ENCODE data around the gene FCRLA.

Gene FCRLA

DNA sequence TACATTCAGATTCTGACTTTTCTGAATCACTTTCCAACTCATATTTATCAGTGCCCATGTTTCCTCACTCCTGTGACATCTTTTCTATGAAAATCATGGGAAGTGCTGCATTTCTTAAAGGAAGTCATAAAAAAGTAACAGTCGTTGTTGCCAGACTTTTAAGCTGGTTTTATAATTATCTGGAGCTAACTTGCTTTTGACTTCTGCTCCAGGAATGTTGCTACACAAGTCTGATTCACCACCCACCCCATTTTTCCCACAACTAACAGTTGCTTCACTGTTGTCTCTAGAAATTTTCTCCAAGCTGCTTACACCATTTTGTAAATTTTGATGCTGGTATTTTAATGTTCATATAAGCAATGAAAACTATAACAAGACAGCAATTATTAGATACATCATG, 26.5 kb downstream of the FCRLA start:
- DNase-seq = no peak

- DNase-seq = no peak
These were observed 28.8 kb downstream of the FCRLA start for GRCh38 chr1:161735837-161736236.

GRCh38 chr1:161736335-161736969, 29.4 kb downstream of the FCRLA start:
- no peak for DNase-seq

GRCh38 chr1:161737625-161738024, 30.6 kb downstream of the FCRLA start:
- no peak for DNase-seq

GRCh38 chr1:161738627-161739287, 31.7 kb downstream of the FCRLA start:
- no peak for DNase-seq

DNA sequence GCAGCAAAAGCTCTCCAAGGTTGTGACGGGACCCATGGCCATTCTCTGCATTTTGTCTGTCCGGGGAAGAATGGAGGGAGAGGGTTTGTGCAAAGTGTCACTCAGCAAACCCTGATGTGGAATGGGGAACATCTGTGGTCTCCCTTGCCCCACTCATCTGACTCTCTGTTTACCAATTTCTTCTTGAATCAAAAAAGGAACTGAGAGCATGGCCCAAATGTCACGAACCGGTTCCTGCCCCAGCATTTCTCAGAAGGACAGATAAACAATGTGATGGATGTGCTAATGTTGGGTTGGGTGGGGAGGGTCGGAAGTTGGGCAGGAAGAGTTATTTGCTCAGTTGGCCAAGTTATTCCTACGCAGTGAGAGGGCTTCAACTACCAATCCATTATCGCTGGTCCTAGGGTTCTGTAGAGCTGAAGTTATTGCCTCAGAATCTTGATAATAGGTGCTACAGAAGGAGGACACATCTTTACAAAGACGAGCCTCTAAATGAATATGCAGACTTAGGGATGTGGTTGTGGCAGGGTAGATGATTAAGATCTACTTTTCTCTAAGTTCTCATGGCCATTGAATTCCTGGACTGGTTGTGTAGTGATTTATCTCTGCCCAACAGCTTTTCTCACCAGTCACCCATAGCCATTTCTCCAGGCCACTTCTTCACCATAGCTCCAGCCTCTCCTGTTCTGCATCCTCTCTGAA, 33.0 kb downstream of the FCRLA start:
- DNase-seq = no peak

DNA sequence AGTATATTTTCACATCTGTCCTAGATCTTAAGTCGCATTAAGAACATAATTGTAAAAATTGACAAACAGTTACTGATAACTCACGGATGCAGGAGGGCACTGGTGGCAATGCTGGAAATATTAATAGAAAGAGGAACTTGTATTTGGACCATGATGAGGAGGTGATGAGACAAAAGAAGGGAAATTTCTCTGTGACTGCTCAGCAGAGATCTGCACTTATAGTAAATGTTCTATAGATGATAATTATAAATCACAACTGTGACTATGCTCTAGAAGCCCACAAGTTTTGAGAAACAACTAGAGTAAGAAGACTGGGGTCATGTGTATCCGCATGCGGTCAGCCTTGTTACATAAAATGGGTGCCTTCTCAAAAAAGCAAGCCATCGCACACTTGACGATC, 33.9 kb downstream of the FCRLA start:
- no peak for DNase-seq

DNA sequence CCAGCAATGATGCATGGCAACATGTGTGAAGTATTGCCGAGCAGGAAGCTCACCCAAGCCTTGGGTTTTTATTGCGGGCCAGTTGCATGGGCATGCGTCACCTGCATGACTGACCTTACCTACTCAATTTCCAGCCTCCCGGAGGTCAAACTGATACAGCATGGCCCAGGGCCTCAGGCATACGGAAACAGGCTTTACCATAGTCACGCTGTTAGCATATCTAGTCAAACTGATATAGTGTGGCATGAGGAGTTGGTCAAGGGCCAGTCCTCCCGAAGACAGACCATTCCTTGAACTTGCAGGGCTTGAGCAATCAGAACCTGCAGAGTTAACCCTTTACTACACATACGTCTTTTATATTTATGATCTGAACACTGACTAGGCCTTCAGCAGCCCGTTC, 36.2 kb downstream of the FCRLA start:
- no peak for DNase-seq

DNA sequence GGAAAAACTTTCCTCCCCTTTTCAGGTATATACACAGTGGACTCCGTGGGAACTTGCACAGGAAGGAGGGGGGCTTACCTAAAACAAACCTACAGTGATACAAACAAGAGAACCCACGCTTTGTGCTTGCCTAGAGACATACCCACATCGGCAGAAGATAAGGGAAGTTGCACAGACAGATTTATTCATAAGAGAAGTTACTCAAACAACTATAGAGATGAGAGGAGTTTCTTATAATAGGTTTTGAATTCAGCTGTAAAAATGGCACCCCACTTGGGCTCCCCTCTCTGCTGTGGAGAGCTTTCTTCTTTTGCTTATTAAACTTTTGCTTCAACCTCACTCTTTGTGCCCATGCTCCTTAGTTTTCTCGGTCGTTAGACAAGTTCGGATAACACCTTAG, 40.8 kb downstream of the FCRLA start:
- no peak for DNase-seq

GRCh38 chr1:161749509-161750407, 42.7 kb downstream of the FCRLA start, which contains the start of gene DUSP12:
DUSP12 (plus strand) TSS chr1:161749786; CDS start chr1:161749802, 16 bp downstream.
- peak; percentile 92 for DNase-seq

DNA sequence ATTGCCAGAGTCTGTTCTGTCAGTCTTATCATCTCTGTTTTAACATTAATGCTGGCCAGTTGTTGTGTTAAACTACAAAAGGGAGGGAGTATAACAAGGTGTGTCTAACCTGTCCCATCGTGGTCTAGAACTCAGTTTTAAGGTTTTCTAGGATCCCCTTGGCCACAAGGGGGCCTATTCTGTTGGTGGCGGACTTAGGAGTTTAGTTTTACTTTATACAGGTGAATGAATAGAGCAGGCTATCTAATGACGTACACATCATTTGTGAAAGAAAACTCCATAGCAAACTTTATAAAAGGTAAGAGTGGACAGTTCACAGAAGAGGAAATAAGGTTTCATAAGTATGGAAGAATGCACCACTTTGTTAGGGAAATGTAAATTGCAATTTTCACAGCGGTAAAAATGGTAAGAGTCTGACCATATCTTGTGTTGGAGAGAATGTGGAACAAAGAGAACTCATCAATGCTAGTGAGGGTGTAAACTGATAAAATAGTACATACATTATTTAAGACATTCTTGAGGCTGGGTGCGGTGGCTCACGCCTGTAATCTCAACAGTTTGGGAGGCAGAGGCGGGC, 56.6 kb downstream of the FCRLA start:
- peak; percentile 24 for DNase-seq
